NT2/D1 (cell line): ENCODE data around the gene DMD.

Experiments
- YY1 ChIP-seq: IDR thresholded peaks from 2 replicates; pipeline ENCODE4 v1.6.1; 2011; ENCODE audit not compliant: insufficient read length, insufficient read depth
- ZNF274 ChIP-seq: IDR thresholded peaks from 2 replicates; pipeline ENCODE4 v1.6.1; 2011; ENCODE audit warnings: mild to moderate bottlenecking, low read depth, low read length

DNA sequence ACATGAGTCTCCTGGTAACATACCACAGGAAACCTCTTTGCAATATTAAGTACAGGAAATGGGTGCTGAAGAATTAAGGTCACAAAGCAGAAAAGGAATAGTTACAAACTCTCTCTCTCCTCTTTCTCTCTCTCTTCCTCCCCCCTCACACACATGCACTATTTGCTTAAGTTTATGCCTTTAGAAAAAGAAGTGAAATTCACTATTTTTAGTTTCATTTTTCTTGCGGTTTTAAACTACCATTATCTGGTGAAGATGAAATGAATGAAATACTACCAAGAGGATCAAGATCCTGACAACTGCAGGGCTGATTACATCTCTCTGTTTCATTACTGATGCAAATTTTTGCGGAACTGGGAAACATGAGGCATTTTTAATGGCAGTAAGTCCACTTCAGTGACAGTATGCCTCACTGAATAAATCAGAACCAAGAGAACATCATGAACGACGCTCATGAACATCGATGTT is 2075.2 kb downstream of the DMD start:
- TF ChIP-seq YY1 (no peak), ZNF274 (no peak)
